BE2C (cell line): ENCODE results near the gene EMC9.

Source experiments
- DNase-seq: peaks from one replicate; pipeline ENCODE4 v3.0.0-alpha.2; 2020
- H3K27me3 ChIP-seq: fragments of 250-450 bp; sonication (Bioruptor Pico); 2 replicates; pipeline ENCODE4 v1.5.1; 2020; ENCODE audit warnings: mild to moderate bottlenecking
- H3K36me3 ChIP-seq: fragments of 250-450 bp; sonication (Bioruptor Pico); 2 replicates; pipeline ENCODE4 v1.5.1; 2020; ENCODE audit warnings: mild to moderate bottlenecking
- H3K4me1 ChIP-seq: fragments of 250-450 bp; sonication (Bioruptor Pico); 2 replicates; pipeline ENCODE4 v1.5.1; 2020
- H3K4me3 ChIP-seq: 2 replicates; pipeline ENCODE4 v1.5.1; 2011; ENCODE audit warnings: low read depth, low read length
- H3K9me3 ChIP-seq: fragments of 250-450 bp; sonication (Bioruptor Pico); 2 replicates; pipeline ENCODE4 v1.5.1; 2020
- CTCF ChIP-seq: IDR thresholded peaks from 2 replicates; pipeline ENCODE4 v1.5.1; 2012; ENCODE audit warnings: mild to moderate bottlenecking, low read depth, low read length

EMC9 gene

GRCh38 chr14:24182110-24182882 lies 40.9 kb upstream of the EMC9 start:
- no peaks in the 10 kb centered on the region for H3K27me3 ChIP-seq
- no peak for DNase-seq
- TF ChIP-seq CTCF, result no peak
- no peaks in the 10 kb centered on the region for H3K9me3 ChIP-seq
- peaks cover 89% of the 10 kb centered on the region for H3K36me3 ChIP-seq
- no peaks in the 10 kb centered on the region for H3K4me1 ChIP-seq
- no peak overlapping the region for H3K4me3 ChIP-seq

- H3K4me1 ChIP-seq, result no peaks in the 10 kb centered on the region
- H3K36me3 ChIP-seq, result peaks cover 85% of the 10 kb centered on the region
- no peak for TF ChIP-seq CTCF
- no peak for DNase-seq
- no peak overlapping the region for H3K4me3 ChIP-seq
- H3K9me3 ChIP-seq, result no peaks in the 10 kb centered on the region
- no peaks in the 10 kb centered on the region for H3K27me3 ChIP-seq
Observed at GRCh38 chr14:24181371-24182077, 40.1 kb upstream of the EMC9 start.

- Histone ChIP-seq H3K27me3 (no peaks in the 10 kb centered on the region), H3K4me1 (no peaks in the 10 kb centered on the region), H3K36me3 (peaks cover 72% of the 10 kb centered on the region), H3K4me3 (no peak overlapping the region), H3K9me3 (no peaks in the 10 kb centered on the region)
- no peak for TF ChIP-seq CTCF
- no peak for DNase-seq
Observed at GRCh38 chr14:24179961-24180796, 38.8 kb upstream of the EMC9 start.

- Histone ChIP-seq H3K27me3 (no peaks in the 10 kb centered on the region), H3K4me1 (no peaks in the 10 kb centered on the region), H3K4me3 (no peak overlapping the region), H3K36me3 (peaks cover 64% of the 10 kb centered on the region), H3K9me3 (no peaks in the 10 kb centered on the region)
- no peak for DNase-seq
- no peak for TF ChIP-seq CTCF
Observed at GRCh38 chr14:24179294-24179960, 38.0 kb upstream of the EMC9 start.

GRCh38 chr14:24178399-24179178 lies 37.2 kb upstream of the EMC9 start:
- Histone ChIP-seq H3K36me3 (peaks cover 59% of the 10 kb centered on the region), H3K4me1 (no peaks in the 10 kb centered on the region), H3K9me3 (no peaks in the 10 kb centered on the region), H3K27me3 (no peaks in the 10 kb centered on the region), H3K4me3 (no peak overlapping the region)
- TF ChIP-seq CTCF, result no peak
- no peak for DNase-seq
